Measurements from ENCODE around the gene BNIP3.
A peak's percentile ranks its signal among the peaks of the same experiment; 100 is the strongest.

The BNIP3 gene

GRCh38 chr10:131944976-131945695 is 36.6 kb downstream of the BNIP3 start:
- H3K27ac ChIP-seq (replicated peaks), result no peak overlapping the region
- TF ChIP-seq GABPA (IDR thresholded peaks at IDR 0.05; ENCODE audit: low read depth) (no peak), CTCF (IDR thresholded peaks at IDR 0.05; ENCODE audit: insufficient read depth, low read length) (no peak), POLR2AphosphoS5 (IDR thresholded peaks at IDR 0.05; ENCODE audit: low read depth) (no peak; the same call in 1 of the 2 replicates), SPI1 (IDR thresholded peaks at IDR 0.05; ENCODE audit: borderline replicate concordance, low read depth) (no peak), REST (IDR thresholded peaks at IDR 0.05; ENCODE audit: insufficient replicate concordance, low read depth) (no peak)
- H3K4me3 ChIP-seq (replicated peaks; ENCODE audit: insufficient read depth, low read length), result no peak overlapping the region
- H3K27me3 ChIP-seq (ENCODE audit: insufficient read depth, poor library complexity, severe bottlenecking), result no peaks in the 10 kb centered on the region
- DNase-seq (ENCODE audit: low read depth in 1 of 2, low spot score in 1 of 2), result no peak

- DNase-seq (ENCODE audit: low read depth in 1 of 2, low spot score in 1 of 2), result no peak
- H3K27ac ChIP-seq (replicated peaks), result no peak overlapping the region
- no peak for TF ChIP-seq POLR2AphosphoS5 (IDR thresholded peaks at IDR 0.05; ENCODE audit: low read depth)
Measured at GRCh38 chr10:131944412-131944811, 37.3 kb downstream of the BNIP3 start.

GRCh38 chr10:131943021-131943814 is 38.5 kb downstream of the BNIP3 start:
- no peaks in the 10 kb centered on the region for H3K27me3 ChIP-seq (ENCODE audit: insufficient read depth, poor library complexity, severe bottlenecking)
- H3K27ac ChIP-seq (replicated peaks), result no peak overlapping the region
- TF ChIP-seq GABPA (IDR thresholded peaks at IDR 0.05; ENCODE audit: low read depth) (no peak), CTCF (IDR thresholded peaks at IDR 0.05; ENCODE audit: insufficient read depth, low read length) (peak; percentile 9)
- DNase-seq (ENCODE audit: low read depth in 1 of 2, low spot score in 1 of 2), result no peak
- H3K4me3 ChIP-seq (replicated peaks; ENCODE audit: insufficient read depth, low read length), result no peak overlapping the region

More at GRCh38 chr10:131944412-131944811, 37.3 kb downstream of the BNIP3 start:
- Histone ChIP-seq H3K4me3 (replicated peaks; ENCODE audit: insufficient read depth, low read length) (no peak overlapping the region), H3K27me3 (ENCODE audit: insufficient read depth, poor library complexity, severe bottlenecking) (no peaks in the 10 kb centered on the region)

GRCh38 chr10:131942455-131942854 is 39.3 kb downstream of the BNIP3 start:
- no peak for DNase-seq (ENCODE audit: low read depth in 1 of 2, low spot score in 1 of 2)
- TF ChIP-seq CTCF (IDR thresholded peaks at IDR 0.05; ENCODE audit: insufficient read depth, low read length) (no peak), SPI1 (IDR thresholded peaks at IDR 0.05; ENCODE audit: borderline replicate concordance, low read depth) (no peak)
- H3K27ac ChIP-seq (replicated peaks), result no peak overlapping the region
- H3K4me3 ChIP-seq (replicated peaks; ENCODE audit: insufficient read depth, low read length), result no peak overlapping the region
- no peaks in the 10 kb centered on the region for H3K27me3 ChIP-seq (ENCODE audit: insufficient read depth, poor library complexity, severe bottlenecking)

GRCh38 chr10:131938681-131939080 is 43.0 kb downstream of the BNIP3 start:
- H3K27me3 ChIP-seq (ENCODE audit: insufficient read depth, poor library complexity, severe bottlenecking), result no peaks in the 10 kb centered on the region
- no peak overlapping the region for H3K4me3 ChIP-seq (replicated peaks; ENCODE audit: insufficient read depth, low read length)
- DNase-seq (ENCODE audit: low read depth in 1 of 2, low spot score in 1 of 2), result no peak
- no peak overlapping the region for H3K27ac ChIP-seq (replicated peaks)
- TF ChIP-seq GABPA (IDR thresholded peaks at IDR 0.05; ENCODE audit: low read depth), result no peak
- TF ChIP-seq CTCF (IDR thresholded peaks at IDR 0.05; ENCODE audit: insufficient read depth, low read length), result no peak
- TF ChIP-seq REST (IDR thresholded peaks at IDR 0.05; ENCODE audit: insufficient replicate concordance, low read depth), result no peak
- no peak for TF ChIP-seq POLR2AphosphoS5 (IDR thresholded peaks at IDR 0.05; ENCODE audit: low read depth)
- no peak for TF ChIP-seq SPI1 (IDR thresholded peaks at IDR 0.05; ENCODE audit: borderline replicate concordance, low read depth)
